CD4-positive, alpha-beta T cell treated with Interleukin-17A for 1 hour (primary cell): Measurements from ENCODE around the gene TCF21.
"Not testable (repeated sequence)": the region's sequence is repeated elsewhere in the genome, so short reads cannot be mapped to it uniquely, and the experiment has no call there.

Source experiments
- DNase-seq: peaks from one replicate; pipeline ENCODE4 v3.0.0-alpha.2; 2020

TCF21 gene

DNA sequence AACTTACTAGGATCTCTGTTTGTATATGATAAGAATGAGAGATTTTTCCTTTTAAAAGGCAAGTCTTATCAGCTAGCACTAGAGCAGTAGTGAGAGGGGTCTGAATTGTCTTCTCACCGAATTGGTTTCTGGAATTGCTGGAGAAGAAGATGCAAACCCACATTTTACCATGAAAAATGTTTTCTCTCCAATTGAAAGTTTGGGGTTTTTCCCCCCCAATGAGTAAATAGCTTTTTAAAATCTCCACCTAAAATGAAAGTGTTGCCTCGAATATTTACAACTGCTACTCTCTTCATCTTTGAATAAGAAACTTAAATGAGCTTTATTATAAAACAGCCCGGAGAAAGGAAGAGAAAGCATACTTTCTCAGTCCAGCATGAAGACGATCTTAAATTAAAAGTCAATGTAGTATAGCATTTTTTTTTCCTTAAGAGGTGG, 1.8 kb downstream of the TCF21 start:
- no peak for DNase-seq

DNA sequence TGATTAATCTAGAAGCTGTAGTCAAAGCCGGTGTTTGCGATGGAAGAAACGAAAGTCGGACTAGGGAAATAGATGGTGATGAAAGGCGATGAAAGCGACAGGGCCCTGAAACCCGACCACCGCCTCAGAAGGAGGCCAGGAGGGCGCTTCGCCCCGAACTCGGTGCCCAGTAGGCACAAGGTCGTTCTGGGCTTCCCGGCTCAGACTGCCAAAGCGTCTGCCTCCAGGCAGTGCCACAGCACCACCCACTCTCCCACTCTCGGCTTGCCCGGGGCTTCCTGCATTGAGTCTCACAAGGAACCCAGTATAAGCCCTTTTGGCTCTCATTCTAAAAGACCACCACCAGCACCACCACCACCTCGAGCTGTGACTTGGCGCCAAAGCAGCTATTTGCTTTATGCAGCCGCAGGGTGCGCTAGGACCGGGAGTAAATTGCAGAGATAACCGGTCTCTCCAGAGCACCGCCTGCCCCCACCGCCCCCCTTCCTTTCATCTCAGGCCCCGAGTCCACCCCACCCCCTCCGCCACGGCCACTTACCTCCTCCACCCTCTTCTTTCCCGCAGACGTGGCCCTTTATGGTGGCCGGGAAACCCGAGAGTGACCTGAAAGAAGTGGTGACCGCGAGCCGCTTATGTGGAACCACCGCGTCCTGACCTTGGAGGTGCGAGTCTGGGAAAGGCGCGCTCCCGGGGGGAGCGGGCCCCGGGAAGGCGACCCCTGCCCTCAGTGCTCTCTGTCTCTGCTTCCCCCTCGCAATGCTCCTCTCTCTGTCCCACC, 2.4 kb downstream of the TCF21 start:
- no peak for DNase-seq

DNA sequence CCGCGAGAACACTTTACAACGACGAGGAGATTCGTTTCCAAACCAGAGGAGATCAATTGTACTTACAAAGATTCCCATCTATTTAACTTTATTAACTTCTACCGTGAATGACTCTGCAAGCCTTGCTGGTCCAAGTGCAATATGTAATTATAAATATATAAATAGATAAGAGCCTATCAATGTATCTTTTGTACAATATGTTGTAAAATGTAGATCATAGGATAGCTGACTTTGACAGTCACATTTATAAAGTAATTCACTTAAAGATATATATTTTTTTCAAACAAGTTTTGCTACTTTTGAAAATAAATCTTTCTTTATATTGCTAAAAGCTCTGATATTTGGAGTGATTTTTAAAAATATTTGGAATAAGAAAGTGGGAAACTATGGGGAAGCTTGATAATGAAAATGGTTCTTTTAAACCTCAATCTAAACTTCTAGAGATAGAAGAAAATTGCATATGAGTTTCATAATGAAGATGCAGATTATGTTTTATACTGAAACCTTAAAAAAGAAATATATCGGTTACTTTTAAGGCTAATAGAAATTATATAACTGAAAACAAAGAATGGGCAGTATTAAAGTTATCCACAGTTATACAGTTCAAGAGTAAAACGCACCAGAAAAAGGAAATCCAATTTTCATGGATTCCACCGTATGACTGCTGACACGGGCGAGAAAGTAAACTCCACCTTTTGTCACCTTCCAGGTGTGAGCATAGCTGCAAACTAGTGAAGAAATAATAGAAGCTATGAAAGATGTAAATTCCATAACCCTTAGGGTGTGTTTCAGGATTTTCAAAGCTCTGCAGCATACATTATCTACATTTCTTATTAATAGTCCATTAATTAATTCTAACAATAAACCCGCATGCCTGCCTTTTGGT, 3.3 kb downstream of the TCF21 start:
- no peak for DNase-seq

DNA sequence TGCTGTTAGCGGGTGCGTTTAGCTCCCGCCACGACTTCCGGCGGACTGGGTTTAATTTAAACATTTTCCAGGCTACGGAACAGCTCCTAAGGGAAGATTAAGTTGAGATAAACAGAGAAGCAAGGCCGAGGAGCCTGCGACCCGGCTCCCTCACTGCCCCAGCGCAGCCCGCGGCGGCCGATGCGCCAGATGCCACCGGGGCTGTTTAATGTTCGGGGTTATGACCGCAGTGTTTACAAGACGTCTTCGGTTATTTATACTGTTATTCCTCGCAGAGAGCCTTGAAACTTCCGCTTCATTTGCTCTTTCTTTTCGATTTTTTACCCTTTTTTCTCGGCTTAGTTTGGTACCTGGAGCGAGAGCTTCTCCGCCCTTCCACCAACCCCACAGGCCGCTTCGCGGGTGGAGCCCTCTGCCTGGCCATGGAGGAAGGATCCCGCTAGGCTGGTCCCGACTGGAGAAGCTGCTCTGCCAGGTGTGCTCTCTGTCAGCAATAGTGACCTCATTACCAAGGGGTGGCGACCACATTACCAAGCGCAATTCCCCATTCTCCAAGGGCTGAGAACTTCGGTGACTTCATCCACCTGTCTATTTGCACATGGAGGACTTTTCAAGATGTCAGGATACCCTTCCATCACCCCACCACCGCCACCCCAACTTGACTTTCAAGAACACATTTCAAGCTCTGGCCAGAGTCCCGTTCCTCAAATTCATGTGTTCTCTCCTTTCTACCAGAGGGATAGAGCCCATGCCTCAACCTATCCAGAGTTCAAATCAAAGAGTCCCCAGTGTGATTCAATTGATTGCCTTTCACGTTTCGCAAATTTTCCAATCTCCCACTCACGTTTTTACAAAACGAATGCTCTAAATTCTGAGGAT, 4.1 kb downstream of the TCF21 start:
- no peak for DNase-seq

DNA sequence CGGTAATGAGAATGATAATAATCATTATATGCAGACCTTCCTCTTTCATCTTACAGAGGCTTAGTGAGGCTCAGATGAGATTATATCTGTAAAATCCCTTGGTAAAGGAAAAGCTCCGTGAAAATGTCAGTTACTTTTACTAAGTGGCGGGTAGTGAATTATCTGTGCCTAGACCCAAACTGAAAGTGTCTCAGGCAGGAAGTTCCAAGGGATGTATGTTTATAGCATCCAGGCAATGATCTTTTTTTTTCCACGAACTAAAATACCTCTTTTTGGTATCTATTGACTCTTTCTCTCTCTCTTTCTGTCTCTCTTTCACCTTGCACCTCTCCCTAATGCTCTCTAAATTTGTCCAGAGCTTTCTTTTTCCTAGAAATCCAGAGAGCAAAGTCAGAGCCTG, 5.0 kb downstream of the TCF21 start:
- DNase-seq = no peak

DNA sequence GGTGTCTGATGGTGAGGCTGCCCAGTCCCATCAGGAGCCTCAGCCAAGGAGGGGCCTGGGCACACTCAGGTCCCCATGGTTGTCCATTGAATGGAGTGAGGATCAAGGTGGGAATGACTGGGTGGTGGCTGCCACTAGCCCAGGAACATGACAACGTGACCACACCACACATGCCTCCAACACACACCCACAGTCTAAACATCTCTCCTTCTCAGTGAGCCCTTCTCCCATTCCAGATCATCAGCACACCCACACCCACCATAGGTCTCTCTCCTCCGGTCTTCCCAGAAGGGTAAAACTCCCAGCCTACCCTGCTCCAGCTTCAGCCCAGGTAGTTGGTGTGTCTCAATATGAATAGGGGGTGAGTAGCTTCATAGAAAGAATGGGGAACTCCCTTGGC, 5.5 kb downstream of the TCF21 start:
- DNase-seq = no peak

DNA sequence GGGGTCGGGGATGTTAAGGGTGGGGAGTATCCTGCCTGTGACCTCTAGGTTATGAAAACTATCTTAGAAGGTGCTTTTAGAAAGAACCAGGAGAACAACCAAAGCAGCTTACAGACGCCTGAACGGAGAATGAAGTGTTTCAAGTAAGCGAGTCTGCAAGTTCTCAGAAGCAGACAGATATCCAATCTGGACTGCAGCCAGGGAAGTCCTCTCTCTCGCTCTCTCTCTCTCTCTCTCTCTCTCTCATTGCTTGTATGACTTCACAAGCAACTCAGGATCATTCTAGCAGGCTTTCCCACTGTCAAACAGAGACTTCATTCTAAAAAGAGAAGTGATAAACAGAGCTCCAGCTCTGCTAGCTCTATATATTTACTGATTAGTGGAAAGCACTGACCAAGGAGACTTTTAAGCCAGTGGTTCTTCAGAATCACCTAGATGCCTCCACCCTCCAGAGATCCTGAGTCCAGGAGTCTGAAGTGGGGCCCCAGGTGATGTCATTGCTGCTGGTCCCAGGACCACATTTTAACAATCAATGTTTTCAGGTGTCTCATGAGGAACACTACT, 6.0 kb downstream of the TCF21 start:
- DNase-seq = no peak

DNA sequence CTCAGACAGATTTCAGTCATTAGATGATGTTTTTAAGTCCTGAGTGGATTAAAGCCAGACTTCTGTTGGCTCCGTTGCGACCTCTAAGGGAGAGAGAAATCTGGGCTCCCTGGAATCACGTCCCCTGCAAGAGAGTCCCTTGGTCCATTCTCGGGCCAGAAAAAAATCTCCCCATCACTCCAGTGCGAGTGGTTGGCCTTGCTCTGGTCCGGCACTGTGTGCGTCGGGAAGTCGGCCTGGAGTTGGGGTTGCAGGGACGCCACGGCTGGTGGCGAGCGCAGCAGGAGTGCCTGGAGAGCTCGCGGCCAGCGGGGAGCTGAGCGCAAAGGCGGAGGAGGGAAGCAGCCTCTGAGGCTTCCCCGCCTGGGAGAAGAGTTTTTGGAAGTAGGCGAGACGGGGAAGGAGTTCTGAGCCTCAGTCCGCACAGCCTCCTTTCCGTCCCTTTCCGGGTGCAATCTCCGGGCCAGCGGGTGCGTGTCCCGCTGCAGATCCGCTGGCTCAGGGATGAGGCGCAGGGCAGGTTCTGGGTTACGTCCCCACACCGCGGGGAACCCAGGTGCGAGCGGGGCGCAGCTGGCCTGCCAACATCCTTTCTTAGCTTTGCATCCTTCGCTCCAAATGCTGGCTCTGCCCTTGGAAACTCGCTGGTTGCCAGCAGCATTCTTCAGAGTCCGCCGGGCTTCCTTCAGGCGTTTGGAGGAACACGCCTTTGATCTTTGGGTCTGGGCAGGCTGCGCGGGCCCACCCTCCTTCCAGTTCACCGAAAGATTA, 6.8 kb downstream of the TCF21 start:
- no peak for DNase-seq

DNA sequence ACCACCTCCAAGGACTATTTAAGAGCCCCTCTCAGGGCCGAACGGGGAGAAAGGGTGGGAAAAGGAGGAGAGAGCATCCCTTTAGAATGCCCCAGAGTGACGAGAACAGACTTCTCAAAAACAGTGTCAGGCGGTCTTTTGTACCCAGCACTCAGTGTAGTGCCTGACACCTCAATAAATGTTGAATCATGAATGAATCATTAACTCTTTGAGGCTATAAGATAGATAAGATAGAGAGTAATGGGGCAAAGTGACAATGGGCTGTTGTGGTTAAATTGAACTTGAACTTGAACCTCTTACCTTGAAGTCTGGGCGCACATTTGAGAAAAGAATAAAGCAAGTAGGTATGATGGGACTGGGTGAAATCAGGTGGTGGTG, 7.4 kb downstream of the TCF21 start:
- DNase-seq = no peak

DNA sequence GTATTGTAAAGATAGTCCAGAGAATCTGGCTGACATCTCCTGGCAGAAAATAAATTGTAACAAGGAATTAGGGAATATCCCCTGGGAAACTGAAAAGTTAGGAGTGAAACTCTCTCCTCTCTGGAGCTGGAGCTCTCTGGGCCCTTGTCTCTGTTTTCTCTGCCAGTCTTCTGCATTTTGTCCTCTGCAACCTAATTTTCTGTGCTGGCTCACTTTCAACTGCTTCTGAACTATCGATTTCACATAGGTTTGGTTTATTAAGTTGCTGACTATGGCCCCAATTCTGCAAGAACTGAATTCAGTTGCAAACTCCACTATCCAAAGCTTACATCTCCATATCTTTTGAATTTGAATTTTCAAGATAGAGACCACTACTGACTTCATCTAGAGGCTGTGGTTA, 9.3 kb downstream of the TCF21 start:
- DNase-seq = no peak

DNA sequence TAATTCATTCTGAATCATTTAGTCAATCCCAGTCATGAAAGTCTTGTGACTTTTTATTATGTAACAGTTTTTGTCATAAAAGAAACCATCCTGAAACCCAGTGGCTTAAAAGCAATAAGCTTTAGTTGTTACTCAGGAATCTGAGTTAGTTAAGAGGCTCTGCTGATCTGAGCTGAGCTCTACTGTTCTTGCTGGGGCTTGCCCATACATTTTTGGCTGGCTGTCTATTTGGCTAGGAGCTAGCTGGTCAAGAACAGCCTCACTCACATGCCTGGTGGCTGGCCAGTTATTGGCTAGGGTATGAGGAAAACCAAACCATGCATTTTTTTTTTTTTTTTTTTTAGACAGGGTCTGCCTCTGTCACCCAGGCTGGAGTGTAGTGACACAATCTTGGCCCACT, 10.6 kb downstream of the TCF21 start:
- DNase-seq = no peak

DNA sequence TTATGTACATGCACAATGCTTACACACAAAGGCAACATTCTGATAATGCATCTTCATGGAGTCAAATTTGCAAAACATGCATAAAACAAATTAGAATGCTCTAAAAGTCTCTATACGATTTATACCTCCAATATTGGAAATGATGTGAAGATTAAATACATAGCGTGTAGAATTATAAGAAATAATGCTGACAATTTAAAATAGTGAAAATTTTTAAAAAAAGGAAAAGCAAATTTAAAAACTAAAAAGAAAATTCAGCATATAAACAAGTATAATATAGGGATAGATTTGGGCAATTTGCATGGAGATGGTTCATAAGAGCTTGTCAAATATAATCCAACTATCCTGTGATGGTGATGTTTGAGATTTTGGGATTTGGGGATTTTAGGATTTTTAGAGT, 14.9 kb downstream of the TCF21 start:
- no peak for DNase-seq

DNA sequence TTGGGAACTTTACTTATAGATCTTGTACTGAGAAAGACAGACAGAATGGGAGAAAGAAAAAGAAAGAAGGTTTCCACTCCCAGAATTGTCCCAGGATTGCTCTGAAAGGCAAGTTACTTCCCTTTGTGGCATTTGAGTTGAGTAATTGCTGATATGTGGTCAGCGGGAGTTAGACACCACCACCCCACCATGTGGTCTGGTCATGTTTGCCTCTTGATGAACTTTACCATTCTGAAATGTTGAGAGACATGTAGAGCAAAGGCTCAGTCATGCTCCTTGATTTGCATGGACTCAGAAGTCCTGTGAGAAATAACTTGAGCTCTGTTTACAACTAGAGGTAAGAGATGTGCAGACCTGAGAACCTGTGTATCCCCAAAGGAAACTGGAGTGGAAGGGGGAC, 17.1 kb downstream of the TCF21 start:
- DNase-seq = no peak

DNA sequence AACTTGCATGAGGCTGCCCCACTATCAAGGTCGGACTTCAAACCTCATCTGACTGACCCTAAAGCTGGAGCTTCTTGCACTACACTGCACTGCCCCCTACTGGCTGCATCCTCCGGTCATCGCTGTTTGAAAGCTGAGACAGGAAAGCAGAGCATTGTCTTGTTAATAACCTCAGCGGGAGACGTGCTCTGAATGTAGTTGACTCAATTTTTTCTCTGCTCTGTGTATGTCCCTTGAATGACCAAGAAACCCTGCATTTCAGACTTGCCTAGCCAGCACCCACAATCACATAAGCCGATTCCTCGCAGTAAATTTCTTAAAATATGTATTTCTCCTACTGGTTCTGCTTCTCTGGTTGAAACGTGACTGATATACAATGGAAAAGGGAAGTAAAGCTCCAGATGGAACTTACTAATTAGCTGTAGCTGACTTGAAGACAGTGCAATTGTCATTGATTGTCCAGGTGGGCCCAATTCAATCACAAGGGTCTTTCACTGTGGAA, 27.8 kb downstream of the TCF21 start:
- peak; percentile 64 for DNase-seq

DNA sequence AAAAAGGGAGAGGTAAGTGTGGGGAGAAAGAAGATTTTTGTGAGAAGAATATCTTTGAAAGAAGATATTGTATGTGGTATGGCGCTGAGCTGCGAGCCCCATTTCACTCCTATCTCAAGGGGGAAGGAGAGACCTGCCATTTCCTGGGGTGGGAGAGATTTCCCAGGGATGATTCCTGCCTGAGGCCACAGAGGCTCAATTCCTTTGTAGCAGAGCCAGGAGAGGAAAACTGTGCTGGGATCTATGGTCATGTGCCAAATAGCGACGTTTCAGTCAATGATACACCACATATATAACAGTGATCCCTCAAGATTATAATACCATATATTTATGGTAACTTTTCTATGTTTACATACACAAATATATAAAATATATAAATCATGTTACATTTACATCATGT, 28.9 kb downstream of the TCF21 start:
- no peak for DNase-seq

DNA sequence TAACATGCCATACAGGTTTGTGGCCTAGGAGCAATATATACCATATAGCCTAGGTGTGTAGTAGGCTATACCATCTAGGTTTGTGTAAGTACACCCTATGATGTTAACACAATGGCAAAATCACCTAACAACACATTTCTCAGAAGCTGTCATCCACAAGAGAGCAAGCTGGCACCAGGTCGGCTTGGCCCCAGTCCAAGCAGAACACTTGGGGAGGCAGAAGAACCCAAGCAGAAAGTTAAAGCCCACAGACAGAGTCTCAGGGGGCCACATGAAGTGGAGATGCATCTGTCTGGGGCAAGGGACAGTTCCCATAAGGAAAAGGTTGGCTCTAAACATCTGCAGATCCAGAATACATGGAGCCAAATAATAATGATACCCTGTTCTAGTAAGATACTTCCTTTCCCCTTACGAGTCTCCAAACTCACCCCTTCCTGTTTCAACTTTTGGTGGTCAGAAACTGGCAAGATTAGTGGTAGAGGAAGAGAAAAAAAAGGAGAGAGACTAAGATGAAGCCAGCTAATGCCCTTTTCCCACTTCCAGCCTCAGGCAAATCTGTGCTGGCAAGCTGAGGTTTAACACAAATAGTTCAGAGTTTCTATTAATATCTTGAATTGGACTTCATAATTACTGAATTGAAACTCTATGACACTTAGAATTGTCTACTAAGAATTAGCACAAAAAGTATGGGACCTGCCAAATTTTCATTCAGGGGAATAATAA, 29.5 kb downstream of the TCF21 start:
- DNase-seq = no peak

DNA sequence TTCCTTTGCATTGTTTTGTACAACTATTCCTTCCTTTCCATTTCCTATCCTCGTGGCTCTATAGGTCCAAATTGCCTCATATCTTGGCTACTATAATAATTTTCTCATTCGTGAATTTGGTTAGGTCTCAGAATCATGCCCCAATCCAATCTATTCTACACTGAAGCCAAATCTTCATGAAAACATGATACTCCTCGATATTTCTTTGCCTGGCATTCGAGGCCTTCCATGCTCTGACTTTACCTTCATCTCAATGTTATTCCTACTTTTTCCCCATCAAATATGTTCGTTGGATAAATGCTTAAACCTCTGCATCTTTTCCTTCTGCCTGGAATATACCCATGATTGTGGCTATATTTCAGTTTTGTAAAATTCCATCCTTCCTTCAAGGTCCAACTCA, 30.4 kb downstream of the TCF21 start:
- no peak for DNase-seq

DNA sequence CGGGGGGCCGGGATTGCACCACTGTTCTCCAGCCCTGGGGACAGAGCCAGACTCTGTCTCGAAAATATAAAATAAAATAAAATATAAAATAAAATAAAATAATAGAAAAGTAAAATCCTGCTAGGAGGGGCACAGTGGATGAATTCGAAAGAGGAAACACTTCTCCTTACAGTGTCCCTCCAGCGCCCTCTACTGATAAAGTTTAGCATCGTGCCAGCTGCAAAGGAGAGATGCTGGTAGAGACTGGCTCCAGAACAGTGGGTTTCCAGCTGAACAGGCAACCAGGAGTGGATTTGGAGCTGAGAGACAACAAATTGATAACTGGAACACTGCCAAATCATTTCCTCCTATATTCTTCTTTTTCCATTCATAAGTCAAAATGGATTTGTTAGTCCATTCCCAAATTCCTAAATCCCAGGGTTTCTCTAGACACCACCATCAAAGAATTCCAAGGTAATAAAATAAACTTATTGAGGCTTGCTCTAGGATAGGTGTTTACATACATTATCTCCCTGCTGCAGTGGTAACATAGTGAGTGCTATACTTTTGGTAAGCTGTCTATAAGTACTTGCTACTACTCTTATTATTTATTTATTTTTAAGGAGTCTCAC, 32.4 kb downstream of the TCF21 start:
- DNase-seq = peak; percentile 77

DNA sequence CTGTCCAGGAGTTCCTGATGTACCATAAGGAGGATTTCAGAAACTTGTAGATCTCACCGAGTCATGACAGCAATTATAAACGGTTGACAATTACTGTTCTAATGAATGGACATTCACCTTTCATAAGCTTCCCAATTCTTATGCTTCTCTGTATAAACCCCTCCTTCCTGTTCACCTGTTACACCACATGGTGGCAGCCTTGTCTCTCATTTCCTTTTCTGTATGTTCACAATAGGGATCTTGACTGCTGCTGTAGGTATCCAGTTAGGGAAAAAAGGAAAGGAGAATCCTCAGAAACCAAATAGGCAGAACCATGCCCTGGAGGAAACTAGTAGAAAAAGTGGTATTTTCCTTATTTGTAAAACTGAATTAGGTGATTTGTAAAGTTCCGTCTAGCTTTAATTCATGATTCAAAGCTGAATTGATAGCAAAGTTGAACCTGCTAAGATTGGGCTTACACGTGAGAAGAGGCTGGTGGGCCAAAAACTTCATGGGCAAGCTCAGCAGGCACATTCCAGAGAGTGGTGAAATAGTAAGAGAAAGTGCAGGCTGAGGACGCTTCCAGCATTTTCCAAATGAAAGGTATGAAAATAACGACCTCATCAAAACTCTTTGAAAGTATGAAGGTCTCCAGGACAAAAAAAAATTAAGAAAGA, 35.2 kb downstream of the TCF21 start:
- DNase-seq = peak; percentile 73

DNA sequence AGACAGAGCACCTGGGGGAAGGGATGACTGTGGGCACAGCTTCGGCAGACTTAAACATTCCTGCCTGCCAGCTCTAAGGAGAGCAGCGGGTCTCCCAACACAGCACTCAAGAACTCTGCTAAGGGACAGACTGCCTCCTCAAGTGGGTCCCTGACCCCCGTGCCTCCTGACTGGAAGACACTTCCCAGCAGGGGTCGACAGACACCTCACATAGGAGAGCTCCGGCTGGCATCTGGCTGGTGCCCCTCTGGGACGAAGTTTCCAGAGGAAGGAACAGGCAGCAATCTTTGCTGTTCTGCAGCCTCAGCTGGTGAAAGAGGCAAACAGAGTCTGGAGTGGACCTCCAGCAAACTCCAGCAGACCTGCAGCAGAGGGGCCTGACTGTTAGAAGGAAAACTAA, 42.3 kb downstream of the TCF21 start:
- not testable (repeated sequence) for DNase-seq
